Colonic mucosa (tissue), 4 donors: ENCODE data around the gene DNAJC27. TPM values are rescaled to one million over a fixed set of nuclear protein-coding genes. Genes with fewer than 3 reads are reported as not detected.

Source experiments
- DNase-seq: peaks from one replicate; pipeline ENCODE4 v3.0.0-alpha.2; 2020
- H3K27ac ChIP-seq: fragments of 200-600 bp; one replicate; pipeline ENCODE4 v1.8.0; 2021
- H3K27me3 ChIP-seq: fragments of 200-600 bp; one replicate; pipeline ENCODE4 v1.8.0; 2021
- H3K36me3 ChIP-seq: fragments of 200-600 bp; one replicate; pipeline ENCODE4 v1.8.0; 2021
- H3K4me1 ChIP-seq: fragments of 200-600 bp; one replicate; pipeline ENCODE4 v1.8.0; 2021; ENCODE audit warnings: mild to moderate bottlenecking
- H3K4me3 ChIP-seq: fragments of 200-600 bp; one replicate; pipeline ENCODE4 v1.8.0; 2021
- H3K9ac ChIP-seq, 2 donors: one replicate each; pipeline ENCODE4 v1.7.0; 2013; ENCODE audit warnings: control low read depth in 2 of 2, low read depth in 2 of 2, low read length in 2 of 2
- H3K9me3 ChIP-seq: fragments of 200-600 bp; one replicate; pipeline ENCODE4 v1.8.0; 2021
- CTCF ChIP-seq: fragments of 200-600 bp; IDR thresholded peaks from one replicate; pipeline ENCODE4 v1.8.0; 2022; ENCODE audit warnings: antibody characterized with exemption, mild to moderate bottlenecking
- intact Hi-C: fragments of 100-400 bp; cut with DNase I; formaldehyde crosslinking; loops from one replicate; pipeline ENCODE4 v1.14.1; 2022
- total RNA-seq, 2 donors: library from RNA; stranded (reverse); fragmentation: NEBNext Ultra II Directional in 1 of 2; extraction: Animal tissue kit (Norgen Biotek cat#: 25700) in 1 of 2; gene quantifications; one replicate each; pipeline ENCODE4 v1.2.1, GENCODE V29; 2021
- donor health status: healthy.
- donor health status: DM: no; HTN: no; CAD: no.
- donor health status: DM: no; HTN: no; CAD: no.

The DNAJC27 gene
- total RNA-seq, 2 donors from 2014 or later: 3.4 to 3.9 TPM

GRCh38 chr2:24926602-24927252, 45.0 kb downstream of the DNAJC27 start:
- Histone ChIP-seq H3K27ac (no peak overlapping the region), H3K27me3 (no peaks in the 10 kb centered on the region), H3K4me3 (peak overlapping the region; percentile 22), H3K9ac (peak overlapping the region; percentile 41 to 52), H3K9me3 (no peaks in the 10 kb centered on the region), H3K4me1 (no peaks in the 10 kb centered on the region), H3K36me3 (no peaks in the 10 kb centered on the region)
- intact Hi-C loops: no loop called here
- no peak for TF ChIP-seq CTCF
- DNase-seq: peak; percentile 39

- H3K9ac ChIP-seq: peak overlapping the region; percentile 41 to 52
- H3K4me3 ChIP-seq: peak overlapping the region; percentile 22
- H3K27ac ChIP-seq: no peak overlapping the region
- intact Hi-C loops: no loop called here
- H3K9me3 ChIP-seq: no peaks in the 10 kb centered on the region
- TF ChIP-seq CTCF: no peak
- no peak for DNase-seq
- H3K27me3 ChIP-seq: no peaks in the 10 kb centered on the region
- no peaks in the 10 kb centered on the region for H3K36me3 ChIP-seq
- no peaks in the 10 kb centered on the region for H3K4me1 ChIP-seq
Measured at GRCh38 chr2:24926220-24926601, 45.5 kb downstream of the DNAJC27 start.

GRCh38 chr2:24925815-24926214, 45.9 kb downstream of the DNAJC27 start:
- H3K4me1 ChIP-seq: peaks cover 3% of the 10 kb centered on the region
- no peak overlapping the region for H3K4me3 ChIP-seq
- intact Hi-C loops: no loop called here
- no peak for TF ChIP-seq CTCF
- H3K9me3 ChIP-seq: no peaks in the 10 kb centered on the region
- H3K9ac ChIP-seq: no peak overlapping the region
- DNase-seq: no peak
- no peaks in the 10 kb centered on the region for H3K27me3 ChIP-seq
- H3K36me3 ChIP-seq: no peaks in the 10 kb centered on the region
- H3K27ac ChIP-seq: no peak overlapping the region

- H3K4me3 ChIP-seq: no peak overlapping the region
- DNase-seq: no peak
- TF ChIP-seq CTCF: no peak
Measured at GRCh38 chr2:24924732-24925131, 47.0 kb downstream of the DNAJC27 start.

GRCh38 chr2:24924266-24924665, 47.5 kb downstream of the DNAJC27 start:
- no peak overlapping the region for H3K9ac ChIP-seq
- no peak overlapping the region for H3K4me3 ChIP-seq
- H3K27me3 ChIP-seq: no peaks in the 10 kb centered on the region
- no peak overlapping the region for H3K27ac ChIP-seq
- H3K9me3 ChIP-seq: no peaks in the 10 kb centered on the region
- peaks cover 4% of the 10 kb centered on the region for H3K4me1 ChIP-seq
- H3K36me3 ChIP-seq: no peaks in the 10 kb centered on the region
- intact Hi-C loops: no loop called here
- DNase-seq: no peak
- TF ChIP-seq CTCF: no peak

More at GRCh38 chr2:24924732-24925131, 47.0 kb downstream of the DNAJC27 start:
- H3K36me3 ChIP-seq: no peaks in the 10 kb centered on the region
- H3K27ac ChIP-seq: no peak overlapping the region
- no peaks in the 10 kb centered on the region for H3K27me3 ChIP-seq
- no peak overlapping the region for H3K9ac ChIP-seq
- intact Hi-C loops: no loop called here
- H3K9me3 ChIP-seq: no peaks in the 10 kb centered on the region
- peaks cover 4% of the 10 kb centered on the region for H3K4me1 ChIP-seq
